ENCODE data around the gene MZB1. TPM values are rescaled to one million over a fixed set of nuclear protein-coding genes. Genes with fewer than 3 reads are reported as not detected.

Gene MZB1
- total and polyA plus RNA-seq, 2 of the 13 experiments (the other 11 are each of a cell fraction or from before 2014, with no cell fraction given) = 0.31 to 0.40 TPM

DNA sequence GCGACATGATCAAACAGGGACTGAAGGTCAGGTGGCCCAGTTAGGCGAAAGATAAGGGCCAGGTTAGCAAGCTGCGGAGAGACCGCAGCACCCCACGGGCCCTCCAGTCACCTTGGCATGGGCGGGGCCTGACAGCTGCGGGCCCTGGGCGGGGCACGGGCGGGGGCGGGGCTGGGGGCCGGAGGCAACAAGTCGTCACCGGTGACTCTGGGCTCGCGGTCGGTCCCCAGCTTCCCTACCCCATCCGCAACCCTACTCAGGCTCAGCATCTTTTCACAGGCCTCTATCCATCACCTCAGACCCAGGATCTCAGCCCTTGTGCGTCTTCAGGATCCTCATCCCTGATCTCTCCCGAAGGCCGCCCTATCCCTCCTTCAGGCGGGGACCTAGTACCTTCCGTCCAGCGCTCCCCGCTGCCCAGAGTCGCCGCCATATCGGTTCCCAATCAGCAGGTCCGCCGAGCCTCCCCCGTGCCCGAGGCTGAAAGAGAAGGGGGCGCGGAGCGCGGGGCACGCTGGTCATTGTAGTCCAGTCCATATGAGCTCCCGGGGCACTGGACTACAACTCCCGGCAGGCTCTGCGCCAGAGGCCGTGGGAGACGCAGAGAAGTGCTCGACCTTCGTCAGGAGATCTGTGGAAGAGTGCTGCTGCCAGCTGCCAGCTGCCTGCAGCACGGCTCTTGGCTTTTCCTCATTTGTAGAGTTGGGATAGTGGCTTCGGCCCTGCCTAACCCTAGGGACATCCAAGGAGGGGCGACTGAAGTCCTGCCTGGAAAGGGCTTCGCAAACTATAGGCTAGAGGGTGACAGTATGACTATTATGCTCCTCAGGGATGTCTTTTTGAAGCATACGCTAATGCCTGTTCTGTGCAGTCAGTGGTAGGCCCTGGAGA is 49.5 kb upstream of the MZB1 start, which contains the start of gene DNAJC18 (continued):
- TF ChIP-seq NR1H2 (CRISPR knock-in tag; IDR thresholded peaks at IDR 0.05; ENCODE audit: borderline replicate concordance, low read depth) (no peak), GATAD1 (CRISPR knock-in tag; IDR thresholded peaks at IDR 0.05) (peak; percentile 73), FLYWCH1 (CRISPR knock-in tag; IDR thresholded peaks at IDR 0.05) (no peak), ZNF768 (CRISPR knock-in tag; IDR thresholded peaks at IDR 0.05) (peak; percentile 29; the same call in 1 of the 2 replicates), ZNF816 (CRISPR knock-in tag; IDR thresholded peaks at IDR 0.05; ENCODE audit: borderline replicate concordance) (no peak), RFX1 (IDR thresholded peaks at IDR 0.05) (no peak), GATA4 (IDR thresholded peaks at IDR 0.05; ENCODE audit: borderline replicate concordance, low read depth) (no peak), MAF1 (CRISPR knock-in tag; IDR thresholded peaks at IDR 0.05; ENCODE audit: borderline replicate concordance) (no peak), HNRNPL (IDR thresholded peaks at IDR 0.05; ENCODE audit: low read depth, low read length) (no peak), ZBTB3 (CRISPR knock-in tag; IDR thresholded peaks at IDR 0.05; ENCODE audit: borderline replicate concordance, low read depth) (no peak), U2AF1 (optimal IDR thresholded peaks at IDR 0.05; ENCODE audit: low read depth, low read length) (no peak), ZNF589 (CRISPR knock-in tag; conservative IDR thresholded peaks at IDR 0.05) (no peak), SSRP1 (CRISPR knock-in tag; IDR thresholded peaks at IDR 0.05) (no peak), ZNF776 (CRISPR knock-in tag; IDR thresholded peaks at IDR 0.05) (no peak), ZNF431 (CRISPR knock-in tag; IDR thresholded peaks at IDR 0.05; ENCODE audit: borderline replicate concordance, low read depth) (no peak), ZNF800 (CRISPR knock-in tag; IDR thresholded peaks at IDR 0.05) (no peak), KDM2A (CRISPR knock-in tag; IDR thresholded peaks at IDR 0.05; ENCODE audit: borderline replicate concordance, low read depth) (peak; percentile 78), NFYC (CRISPR knock-in tag; IDR thresholded peaks at IDR 0.05) (0 out of 2 replicates have a peak, but pooled peaks have one; percentile 34), ZNF296 (CRISPR knock-in tag; conservative IDR thresholded peaks at IDR 0.05) (no peak), ZNF546 (CRISPR knock-in tag; conservative IDR thresholded peaks at IDR 0.05) (no peak), ZNF496 (CRISPR knock-in tag; IDR thresholded peaks at IDR 0.05; ENCODE audit: insufficient replicate concordance) (no peak)
- TF ChIP-seq, protein P1, sequence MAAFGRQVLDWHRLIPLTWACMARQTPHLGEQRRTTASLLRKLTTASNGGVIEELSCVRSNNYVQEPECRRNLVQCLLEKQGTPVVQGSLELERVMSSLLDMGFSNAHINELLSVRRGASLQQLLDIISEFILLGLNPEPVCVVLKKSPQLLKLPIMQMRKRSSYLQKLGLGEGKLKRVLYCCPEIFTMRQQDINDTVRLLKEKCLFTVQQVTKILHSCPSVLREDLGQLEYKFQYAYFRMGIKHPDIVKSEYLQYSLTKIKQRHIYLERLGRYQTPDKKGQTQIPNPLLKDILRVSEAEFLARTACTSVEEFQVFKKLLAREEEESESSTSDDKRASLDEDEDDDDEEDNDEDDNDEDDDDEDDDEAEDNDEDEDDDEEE (CRISPR knock-in tag; IDR thresholded peaks at IDR 0.05) = 0 out of 2 replicates have a peak, but pooled peaks have one; percentile 28
- TF ChIP-seq, protein P2, sequence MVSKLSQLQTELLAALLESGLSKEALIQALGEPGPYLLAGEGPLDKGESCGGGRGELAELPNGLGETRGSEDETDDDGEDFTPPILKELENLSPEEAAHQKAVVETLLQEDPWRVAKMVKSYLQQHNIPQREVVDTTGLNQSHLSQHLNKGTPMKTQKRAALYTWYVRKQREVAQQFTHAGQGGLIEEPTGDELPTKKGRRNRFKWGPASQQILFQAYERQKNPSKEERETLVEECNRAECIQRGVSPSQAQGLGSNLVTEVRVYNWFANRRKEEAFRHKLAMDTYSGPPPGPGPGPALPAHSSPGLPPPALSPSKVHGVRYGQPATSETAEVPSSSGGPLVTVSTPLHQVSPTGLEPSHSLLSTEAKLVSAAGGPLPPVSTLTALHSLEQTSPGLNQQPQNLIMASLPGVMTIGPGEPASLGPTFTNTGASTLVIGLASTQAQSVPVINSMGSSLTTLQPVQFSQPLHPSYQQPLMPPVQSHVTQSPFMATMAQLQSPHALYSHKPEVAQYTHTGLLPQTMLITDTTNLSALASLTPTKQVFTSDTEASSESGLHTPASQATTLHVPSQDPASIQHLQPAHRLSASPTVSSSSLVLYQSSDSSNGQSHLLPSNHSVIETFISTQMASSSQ (IDR thresholded peaks at IDR 0.05; ENCODE audit: low read depth) = no peak
- TF ChIP-seq, protein P2 (CRISPR knock-in tag; IDR thresholded peaks at IDR 0.05; ENCODE audit: borderline replicate concordance) = peak; percentile 37; the same call in 1 of the 2 replicates
